ENCODE measurements around the gene ARHGAP8. TPM values are rescaled to one million over a fixed set of nuclear protein-coding genes. Genes with fewer than 3 reads are reported as not detected.
"Not testable (repeated sequence)": the region's sequence is repeated elsewhere in the genome, so short reads cannot be mapped to it uniquely, and the experiment has no call there.

Gene ARHGAP8
- total RNA-seq, 1 donor from 2014 or later = 18.1 TPM

DNA sequence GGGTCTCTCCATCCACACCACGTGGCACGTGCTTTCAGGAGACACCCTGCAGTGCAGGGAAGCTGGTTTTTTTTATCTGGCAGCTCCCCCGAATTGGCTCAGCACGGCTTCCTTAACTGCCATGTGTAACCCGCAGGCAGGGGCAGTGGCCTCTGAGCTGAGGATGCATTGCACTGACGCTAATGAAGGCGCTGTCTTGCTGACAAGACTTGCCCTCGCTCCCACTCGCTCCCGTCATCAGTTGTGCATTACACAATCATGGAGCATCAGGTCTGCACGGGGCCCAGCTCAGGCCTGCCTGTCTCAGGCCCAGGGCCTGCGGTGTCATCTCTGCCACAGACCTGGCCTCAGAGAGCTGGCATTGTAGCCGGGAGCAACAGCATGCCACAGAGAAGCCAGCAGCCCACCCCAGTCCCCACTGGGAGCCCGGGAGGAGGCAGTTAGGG, 95.9 kb downstream of the ARHGAP8 start:
- no peaks in the 10 kb centered on the region for H3K36me3 ChIP-seq
- no peaks in the 10 kb centered on the region for H3K4me1 ChIP-seq
- H3K4me3 ChIP-seq = no peak overlapping the region
- no peaks in the 10 kb centered on the region for H3K27me3 ChIP-seq
- intact Hi-C loops (cut with DNase I) = no loop called here
- ATAC-seq (no peak), DNase-seq (no peak)
- no peaks in the 10 kb centered on the region for H3K9me3 ChIP-seq
- TF ChIP-seq, protein P1, sequence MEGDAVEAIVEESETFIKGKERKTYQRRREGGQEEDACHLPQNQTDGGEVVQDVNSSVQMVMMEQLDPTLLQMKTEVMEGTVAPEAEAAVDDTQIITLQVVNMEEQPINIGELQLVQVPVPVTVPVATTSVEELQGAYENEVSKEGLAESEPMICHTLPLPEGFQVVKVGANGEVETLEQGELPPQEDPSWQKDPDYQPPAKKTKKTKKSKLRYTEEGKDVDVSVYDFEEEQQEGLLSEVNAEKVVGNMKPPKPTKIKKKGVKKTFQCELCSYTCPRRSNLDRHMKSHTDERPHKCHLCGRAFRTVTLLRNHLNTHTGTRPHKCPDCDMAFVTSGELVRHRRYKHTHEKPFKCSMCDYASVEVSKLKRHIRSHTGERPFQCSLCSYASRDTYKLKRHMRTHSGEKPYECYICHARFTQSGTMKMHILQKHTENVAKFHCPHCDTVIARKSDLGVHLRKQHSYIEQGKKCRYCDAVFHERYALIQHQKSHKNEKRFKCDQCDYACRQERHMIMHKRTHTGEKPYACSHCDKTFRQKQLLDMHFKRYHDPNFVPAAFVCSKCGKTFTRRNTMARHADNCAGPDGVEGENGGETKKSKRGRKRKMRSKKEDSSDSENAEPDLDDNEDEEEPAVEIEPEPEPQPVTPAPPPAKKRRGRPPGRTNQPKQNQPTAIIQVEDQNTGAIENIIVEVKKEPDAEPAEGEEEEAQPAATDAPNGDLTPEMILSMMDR (IDR thresholded peaks at IDR 0.05) = no peak
- no peak overlapping the region for H3K27ac ChIP-seq

- DNase-seq (no peak), ATAC-seq (peak; percentile 20)
- TF ChIP-seq, protein P1 (IDR thresholded peaks at IDR 0.05) = no peak
- Histone ChIP-seq H3K27me3 (no peaks in the 10 kb centered on the region), H3K9me3 (no peaks in the 10 kb centered on the region), H3K4me1 (no peaks in the 10 kb centered on the region), H3K27ac (no peak overlapping the region), H3K4me3 (no peak overlapping the region), H3K36me3 (no peaks in the 10 kb centered on the region)
- intact Hi-C loops (cut with DNase I) = no loop called here
These were observed 96.5 kb downstream of the ARHGAP8 start for GRCh38 chr22:44848791-44849420.

DNA sequence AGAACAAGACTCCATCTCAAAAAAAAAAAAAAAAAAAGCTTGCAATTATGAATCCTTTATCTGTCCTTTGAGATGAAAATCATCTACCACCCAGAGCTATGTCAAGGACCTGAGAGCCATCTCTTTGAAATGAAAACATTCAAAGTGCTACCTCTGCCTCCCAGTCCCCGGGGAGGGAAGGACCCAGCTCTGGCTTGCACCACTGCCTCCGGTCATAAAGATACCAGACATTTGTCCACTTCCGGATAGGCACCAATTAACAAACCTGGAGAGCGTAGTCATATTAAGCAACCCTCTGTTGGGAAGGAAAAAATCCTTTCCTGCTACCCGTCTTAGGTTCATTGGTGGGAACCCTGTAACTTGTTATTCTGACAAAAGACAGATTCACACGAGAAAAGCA, 98.6 kb downstream of the ARHGAP8 start:
- TF ChIP-seq, protein P1 (IDR thresholded peaks at IDR 0.05) = no peak
- Histone ChIP-seq H3K4me3 (no peak overlapping the region), H3K9me3 (no peaks in the 10 kb centered on the region), H3K36me3 (no peaks in the 10 kb centered on the region), H3K27me3 (no peaks in the 10 kb centered on the region), H3K27ac (no peak overlapping the region), H3K4me1 (no peaks in the 10 kb centered on the region)
- intact Hi-C loops (cut with DNase I) = no loop called here
- ATAC-seq (no peak), DNase-seq (no peak)

DNA sequence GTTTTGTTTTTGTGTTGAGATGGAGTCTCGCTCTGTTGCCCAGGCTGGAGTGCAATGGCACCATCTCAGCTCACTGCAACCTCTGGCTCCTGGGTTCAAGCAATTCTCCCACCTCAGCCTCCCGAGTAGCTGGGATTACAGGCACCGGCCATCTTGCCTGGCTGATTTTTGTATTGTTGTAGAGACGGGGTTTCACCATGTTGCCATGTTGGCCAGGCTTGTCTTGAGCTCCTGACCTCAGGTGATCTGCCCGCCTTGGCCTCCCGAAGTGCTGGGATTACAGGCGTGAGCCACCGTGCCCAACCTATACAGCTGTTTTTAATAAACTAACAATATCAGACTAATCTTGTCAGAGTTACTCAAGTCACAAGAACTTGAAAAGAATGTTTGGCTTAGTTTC, 102.3 kb downstream of the ARHGAP8 start:
- H3K9me3 ChIP-seq; H3K36me3 ChIP-seq; ATAC-seq; H3K27me3 ChIP-seq; H3K4me1 ChIP-seq; H3K27ac ChIP-seq; H3K4me3 ChIP-seq; intact Hi-C loops (cut with DNase I): not testable (repeated sequence)
- DNase-seq = peak; percentile 43

DNA sequence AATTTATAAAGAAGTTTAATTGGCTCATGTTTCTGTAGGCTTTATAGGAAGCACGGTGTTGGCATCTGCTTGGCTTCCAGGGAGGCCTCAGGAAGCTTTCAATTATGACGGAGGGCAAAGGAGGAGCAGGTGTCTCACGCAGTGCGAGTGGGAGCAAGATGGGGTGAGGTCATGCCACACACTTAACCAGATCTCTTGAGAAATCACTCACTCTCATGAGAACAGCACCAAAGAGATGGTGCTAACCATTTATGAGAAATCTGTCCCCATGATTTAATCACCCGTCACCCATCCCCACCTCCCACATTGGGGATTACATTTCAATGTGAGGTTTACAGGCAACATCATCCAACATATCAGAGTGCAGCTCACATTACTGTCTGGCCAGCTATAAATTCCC, 103.5 kb downstream of the ARHGAP8 start:
- ATAC-seq (no peak), DNase-seq (peak; percentile 1)
- H3K36me3 ChIP-seq = no peaks in the 10 kb centered on the region
- no peaks in the 10 kb centered on the region for H3K9me3 ChIP-seq
- no peak overlapping the region for H3K4me3 ChIP-seq
- TF ChIP-seq, protein P1 (IDR thresholded peaks at IDR 0.05) = no peak
- no peaks in the 10 kb centered on the region for H3K27me3 ChIP-seq
- H3K4me1 ChIP-seq = no peaks in the 10 kb centered on the region
- no peak overlapping the region for H3K27ac ChIP-seq
- intact Hi-C loops (cut with DNase I) = no loop called here

DNA sequence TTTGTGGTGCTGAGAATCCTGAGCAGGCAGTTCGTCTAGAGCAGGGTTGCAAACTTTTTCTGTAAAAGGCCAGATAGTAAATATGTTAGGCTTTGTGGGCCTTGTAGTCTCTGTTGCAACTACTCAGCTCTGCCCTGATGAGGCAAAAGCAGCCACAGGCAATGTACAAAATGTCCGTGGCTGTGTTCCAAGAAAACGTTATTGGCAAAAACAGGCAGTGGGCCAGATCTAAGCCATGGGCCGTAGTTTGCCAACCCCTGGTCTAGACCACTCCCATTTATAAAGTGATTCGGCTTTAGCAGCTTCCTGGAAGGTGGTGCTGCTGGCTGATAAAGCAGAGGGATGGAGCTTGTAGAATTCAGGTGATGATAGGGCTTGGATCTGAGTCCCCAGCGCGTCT, 106.4 kb downstream of the ARHGAP8 start:
- H3K36me3 ChIP-seq; intact Hi-C loops (cut with DNase I); H3K4me3 ChIP-seq; H3K9me3 ChIP-seq; ATAC-seq; H3K4me1 ChIP-seq; DNase-seq; H3K27ac ChIP-seq; H3K27me3 ChIP-seq: not testable (repeated sequence)

- DNase-seq = no peak
- H3K27ac ChIP-seq = no peak overlapping the region
- H3K4me1 ChIP-seq = no peaks in the 10 kb centered on the region
- H3K9me3 ChIP-seq = no peaks in the 10 kb centered on the region
- H3K27me3 ChIP-seq = no peaks in the 10 kb centered on the region
- no peaks in the 10 kb centered on the region for H3K36me3 ChIP-seq
- intact Hi-C loops (cut with DNase I) = no loop called here
- TF ChIP-seq, protein P1 (IDR thresholded peaks at IDR 0.05) = no peak
- H3K4me3 ChIP-seq = no peak overlapping the region
- no peak for ATAC-seq
These were observed 107.3 kb downstream of the ARHGAP8 start for GRCh38 chr22:44859641-44860040.

Measured in upper lobe of right lung (tissue), 1 donor.